ENCODE results near the gene SLCO2A1. TPM values are rescaled to one million over a fixed set of nuclear protein-coding genes. Genes with fewer than 3 reads are reported as not detected.

Gene SLCO2A1
- polyA plus RNA-seq, 1 donor = 19.5 TPM

- DNase-seq = no peak
Measured at GRCh38 chr3:133934073-133934970, 95.4 kb downstream of the SLCO2A1 start.

- no peak for DNase-seq
Measured at GRCh38 chr3:133933097-133934024, 96.4 kb downstream of the SLCO2A1 start.

- DNase-seq = no peak
Measured at GRCh38 chr3:133932009-133932408, 97.7 kb downstream of the SLCO2A1 start.

GRCh38 chr3:133931084-133931483 lies 98.6 kb downstream of the SLCO2A1 start:
- DNase-seq = no peak

GRCh38 chr3:133930341-133930933 lies 99.3 kb downstream of the SLCO2A1 start:
- peak; percentile 72 for DNase-seq

- DNase-seq = no peak
Measured at GRCh38 chr3:133928903-133929607, 100.7 kb downstream of the SLCO2A1 start.

- DNase-seq = no peak
Measured at GRCh38 chr3:133928136-133928893, 101.4 kb downstream of the SLCO2A1 start.

GRCh38 chr3:133927540-133928066 lies 102.1 kb downstream of the SLCO2A1 start:
- DNase-seq = peak; percentile 57

GRCh38 chr3:133926736-133927539 lies 102.8 kb downstream of the SLCO2A1 start:
- no peak for DNase-seq

GRCh38 chr3:133925960-133926735 lies 103.6 kb downstream of the SLCO2A1 start:
- DNase-seq = no peak

GRCh38 chr3:133924041-133924440 lies 105.7 kb downstream of the SLCO2A1 start:
- no peak for DNase-seq

- no peak for DNase-seq
Measured at GRCh38 chr3:133921592-133921991, 108.1 kb downstream of the SLCO2A1 start.

- DNase-seq = no peak
Measured at GRCh38 chr3:133917144-133917543, 112.6 kb downstream of the SLCO2A1 start.

- DNase-seq = no peak
Measured at GRCh38 chr3:133915685-133916658, 113.8 kb downstream of the SLCO2A1 start.

GRCh38 chr3:133914839-133915600 lies 114.7 kb downstream of the SLCO2A1 start:
- no peak for DNase-seq

- no peak for DNase-seq
Measured at GRCh38 chr3:133910422-133910821, 119.3 kb downstream of the SLCO2A1 start.

GRCh38 chr3:133905376-133905775 lies 124.3 kb downstream of the SLCO2A1 start:
- no peak for DNase-seq

All from left kidney (tissue), 2 donors.